ENCODE measurements around the gene ADO. TPM values are rescaled to one million over a fixed set of nuclear protein-coding genes. Genes with fewer than 3 reads are reported as not detected.

Gene ADO
- total and polyA plus RNA-seq, 2 experiments from 2014 or later, result 8.9 to 24.6 TPM

DNA sequence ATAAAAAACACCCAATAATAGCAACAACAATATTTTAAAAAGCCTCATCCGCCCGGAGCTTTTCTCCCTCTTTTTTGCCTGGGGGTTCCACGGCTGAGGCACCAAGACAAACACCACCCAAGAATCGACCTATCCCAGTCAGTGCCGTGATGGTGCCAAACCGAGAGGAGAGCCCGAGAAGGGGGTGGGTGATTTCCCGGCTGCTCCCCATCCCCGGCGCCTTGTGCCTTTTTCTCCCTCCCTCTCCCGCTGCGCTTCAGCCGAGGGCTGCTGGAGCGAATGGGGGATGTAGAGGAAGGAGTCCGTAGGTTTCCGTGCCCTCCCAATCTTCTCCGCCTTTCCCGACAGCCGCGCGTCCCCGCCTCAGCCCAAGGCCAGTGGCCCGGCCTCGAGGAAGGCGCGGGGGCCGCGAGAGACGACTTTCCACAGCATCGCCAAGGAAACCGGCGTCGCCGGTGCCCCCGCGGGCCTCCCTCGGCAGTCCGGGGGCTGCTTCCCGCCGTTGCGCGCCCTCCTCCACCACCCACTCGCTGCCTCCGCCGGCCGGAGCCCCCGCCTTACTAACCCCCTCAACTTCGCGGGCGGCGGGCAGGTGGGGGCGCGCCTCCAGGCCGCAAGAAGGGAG is 10.3 kb downstream of the ADO start:
- Histone ChIP-seq H3K4me3 (peak overlapping the region; percentile 60), H3K79me2 (peaks cover 2% of the 10 kb centered on the region), H3K36me3 (replicated peaks; ENCODE audit: insufficient read depth, low read depth) (no peaks in the 10 kb centered on the region), H3K4me1 (ENCODE audit: insufficient read depth) (peaks cover 28% of the 10 kb centered on the region), H3K9me3 (ENCODE audit: low read depth) (no peaks in the 10 kb centered on the region), H3K4me2 (peak overlapping the region; percentile 84), H3K27me3 (peaks cover 53% of the 10 kb centered on the region), H3K9me2 (replicated peaks; ENCODE audit: insufficient read depth) (no peaks in the 10 kb centered on the region), H2AFZ (no peak overlapping the region), H3K27ac (no peak overlapping the region), H4K20me1 (ENCODE audit: insufficient read depth, poor library complexity, severe bottlenecking) (no peaks in the 10 kb centered on the region)
- TF ChIP-seq EZH2phosphoT487 (IDR thresholded peaks at IDR 0.05; ENCODE audit: low read depth, severe bottlenecking, unreplicated experiment) (no peak), EZH2 (IDR thresholded peaks at IDR 0.05; ENCODE audit: borderline replicate concordance) (no peak)
- TF ChIP-seq, protein P1, sequence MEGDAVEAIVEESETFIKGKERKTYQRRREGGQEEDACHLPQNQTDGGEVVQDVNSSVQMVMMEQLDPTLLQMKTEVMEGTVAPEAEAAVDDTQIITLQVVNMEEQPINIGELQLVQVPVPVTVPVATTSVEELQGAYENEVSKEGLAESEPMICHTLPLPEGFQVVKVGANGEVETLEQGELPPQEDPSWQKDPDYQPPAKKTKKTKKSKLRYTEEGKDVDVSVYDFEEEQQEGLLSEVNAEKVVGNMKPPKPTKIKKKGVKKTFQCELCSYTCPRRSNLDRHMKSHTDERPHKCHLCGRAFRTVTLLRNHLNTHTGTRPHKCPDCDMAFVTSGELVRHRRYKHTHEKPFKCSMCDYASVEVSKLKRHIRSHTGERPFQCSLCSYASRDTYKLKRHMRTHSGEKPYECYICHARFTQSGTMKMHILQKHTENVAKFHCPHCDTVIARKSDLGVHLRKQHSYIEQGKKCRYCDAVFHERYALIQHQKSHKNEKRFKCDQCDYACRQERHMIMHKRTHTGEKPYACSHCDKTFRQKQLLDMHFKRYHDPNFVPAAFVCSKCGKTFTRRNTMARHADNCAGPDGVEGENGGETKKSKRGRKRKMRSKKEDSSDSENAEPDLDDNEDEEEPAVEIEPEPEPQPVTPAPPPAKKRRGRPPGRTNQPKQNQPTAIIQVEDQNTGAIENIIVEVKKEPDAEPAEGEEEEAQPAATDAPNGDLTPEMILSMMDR (IDR thresholded peaks at IDR 0.05; ENCODE audit: poor library complexity), result no peak
- 12% methylated on average over 21 of the region's 54 CpGs for WGBS (ENCODE audit: low lambda C conversion rate, missing lambda C conversion rate)
- DNase-seq (ENCODE audit: low spot score), result peak; percentile 19

- peak; percentile 16 for DNase-seq (ENCODE audit: low spot score)
- Histone ChIP-seq H3K9me2 (replicated peaks; ENCODE audit: insufficient read depth) (no peaks in the 10 kb centered on the region), H3K36me3 (replicated peaks; ENCODE audit: insufficient read depth, low read depth) (no peaks in the 10 kb centered on the region), H3K79me2 (no peaks in the 10 kb centered on the region), H3K4me3 (peak overlapping the region; percentile 60), H3K9me3 (ENCODE audit: low read depth) (no peaks in the 10 kb centered on the region), H3K4me2 (peak overlapping the region; percentile 84), H3K27ac (no peak overlapping the region), H3K4me1 (ENCODE audit: insufficient read depth) (peaks cover 28% of the 10 kb centered on the region), H3K27me3 (peaks cover 60% of the 10 kb centered on the region), H2AFZ (peak overlapping the region; percentile 34), H4K20me1 (ENCODE audit: insufficient read depth, poor library complexity, severe bottlenecking) (no peaks in the 10 kb centered on the region)
- TF ChIP-seq EZH2phosphoT487 (IDR thresholded peaks at IDR 0.05; ENCODE audit: low read depth, severe bottlenecking, unreplicated experiment) (no peak), EZH2 (IDR thresholded peaks at IDR 0.05; ENCODE audit: borderline replicate concordance) (peak; percentile 90)
- 3% methylated on average over 48 of the region's 60 CpGs for WGBS (ENCODE audit: low lambda C conversion rate, missing lambda C conversion rate)
These were observed 11.0 kb downstream of the ADO start for GRCh38 chr10:62815381-62816075.

DNA sequence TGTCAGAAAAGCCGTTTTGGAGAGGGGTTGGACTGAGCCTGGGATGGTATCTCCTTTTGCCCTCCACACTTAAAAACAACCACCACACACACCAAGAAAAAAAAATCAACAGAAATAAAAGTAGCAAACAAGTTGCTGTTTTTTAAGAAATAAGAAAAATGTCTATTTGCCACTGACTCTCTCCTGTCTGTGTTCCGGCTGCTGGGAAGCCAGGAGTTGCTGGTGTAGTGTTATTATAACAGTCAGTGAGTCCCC is 11.5 kb downstream of the ADO start:
- no peaks in the 10 kb centered on the region for H3K9me2 ChIP-seq (replicated peaks; ENCODE audit: insufficient read depth)
- no peaks in the 10 kb centered on the region for H3K36me3 ChIP-seq (replicated peaks; ENCODE audit: insufficient read depth, low read depth)
- H3K79me2 ChIP-seq, result no peaks in the 10 kb centered on the region
- peak overlapping the region; percentile 84 for H3K4me2 ChIP-seq
- TF ChIP-seq EZH2 (IDR thresholded peaks at IDR 0.05; ENCODE audit: borderline replicate concordance), result no peak
- TF ChIP-seq, protein P1 (IDR thresholded peaks at IDR 0.05; ENCODE audit: poor library complexity), result no peak
- no peak for TF ChIP-seq EZH2phosphoT487 (IDR thresholded peaks at IDR 0.05; ENCODE audit: low read depth, severe bottlenecking, unreplicated experiment)
- peaks cover 65% of the 10 kb centered on the region for H3K27me3 ChIP-seq
- H3K4me3 ChIP-seq, result peak overlapping the region; percentile 60
- H3K9me3 ChIP-seq (ENCODE audit: low read depth), result no peaks in the 10 kb centered on the region
- no peak for DNase-seq (ENCODE audit: low spot score)
- H3K4me1 ChIP-seq (ENCODE audit: insufficient read depth), result peaks cover 28% of the 10 kb centered on the region
- peak overlapping the region; percentile 34 for H2AFZ ChIP-seq
- no peaks in the 10 kb centered on the region for H4K20me1 ChIP-seq (ENCODE audit: insufficient read depth, poor library complexity, severe bottlenecking)
- 6% methylated on average over 2 of the region's 2 CpGs for WGBS (ENCODE audit: low lambda C conversion rate, missing lambda C conversion rate)
- H3K27ac ChIP-seq, result no peak overlapping the region
